Osteoblast (primary cell): Measurements from ENCODE around the gene GZMM. TPM values are rescaled to one million over a fixed set of nuclear protein-coding genes. Genes with fewer than 3 reads are reported as not detected.

Experiments used
- DNase-seq: peaks from one replicate; pipeline ENCODE4 v3.0.0; 2011; ENCODE audit warnings: low spot score, mixed read lengths; ENCODE audit not compliant: insufficient read length; ENCODE audit errors: missing footprints
- H2AFZ ChIP-seq: 2 replicates; pipeline ENCODE4 v1.6.0; 2011; ENCODE audit warnings: mild to moderate bottlenecking, low read length
- H3K27ac ChIP-seq: 2 replicates; pipeline ENCODE4 v1.5.1; 2011; ENCODE audit warnings: mild to moderate bottlenecking, low read depth, low read length, moderate library complexity
- H3K27me3 ChIP-seq: 2 replicates; pipeline ENCODE4 v1.6.0; 2012; ENCODE audit warnings: mild to moderate bottlenecking, control low read depth, inconsistent platforms, low read length, moderate library complexity; ENCODE audit not compliant: insufficient read depth
- H3K36me3 ChIP-seq: 2 replicates; pipeline ENCODE4 v1.5.1; 2011; ENCODE audit warnings: mild to moderate bottlenecking, low read length, control low read depth, moderate library complexity; ENCODE audit not compliant: insufficient read depth
- H3K4me1 ChIP-seq: 2 replicates; pipeline ENCODE4 v1.5.1; 2011; ENCODE audit warnings: mild to moderate bottlenecking, low read length, control low read depth, moderate library complexity; ENCODE audit not compliant: insufficient read depth
- H3K4me2 ChIP-seq: 2 replicates; pipeline ENCODE4 v1.6.0; 2011; ENCODE audit warnings: mild to moderate bottlenecking, low read length; ENCODE audit not compliant: insufficient read depth
- H3K4me3 ChIP-seq: fragments of 200-600 bp; sonication (generic); 3 replicates; pipeline ENCODE4 v1.5.1; 2012; ENCODE audit warnings: mild to moderate bottlenecking, low read length, inconsistent platforms; ENCODE audit not compliant: insufficient read depth
- H3K79me2 ChIP-seq: 2 replicates; pipeline ENCODE4 v1.6.0; 2012; ENCODE audit warnings: mild to moderate bottlenecking, low read length, control low read depth, inconsistent platforms; ENCODE audit not compliant: insufficient read depth
- H3K9me3 ChIP-seq: 2 replicates; pipeline ENCODE4 v1.5.1; 2011; ENCODE audit warnings: low read depth, low read length, control low read depth
- H4K20me1 ChIP-seq: 2 replicates; pipeline ENCODE4 v1.6.0; 2012; ENCODE audit warnings: mild to moderate bottlenecking, low read length, control low read depth; ENCODE audit not compliant: insufficient read depth
- CTCF ChIP-seq: IDR thresholded peaks from 2 replicates; pipeline ENCODE4 v1.5.1; 2011; ENCODE audit warnings: mild to moderate bottlenecking, low read depth, low read length, moderate library complexity; ENCODE audit errors: extremely low read depth
- total RNA-seq: library from RNA; depleted of rRNA; stranded (reverse); fragments of >200 nt; gene quantifications from 2 replicates; pipeline ENCODE4 v1.2.3, GENCODE V29; 2012

Gene GZMM
- total RNA-seq, 1 donor: under 0.01 TPM

GRCh38 chr19:536031-536880 is 7.6 kb upstream of the GZMM start:
- peaks cover 11% of the 10 kb centered on the region for H3K36me3 ChIP-seq
- peaks cover 10% of the 10 kb centered on the region for H3K4me1 ChIP-seq
- H4K20me1 ChIP-seq: peaks cover 50% of the 10 kb centered on the region
- H3K4me2 ChIP-seq: no peak overlapping the region
- no peaks in the 10 kb centered on the region for H3K9me3 ChIP-seq
- H3K27ac ChIP-seq: no peak overlapping the region
- H3K79me2 ChIP-seq: peaks cover 69% of the 10 kb centered on the region
- DNase-seq: no peak
- no peak overlapping the region for H2AFZ ChIP-seq
- no peak for TF ChIP-seq CTCF
- H3K27me3 ChIP-seq: no peaks in the 10 kb centered on the region
- no peak overlapping the region for H3K4me3 ChIP-seq

DNA sequence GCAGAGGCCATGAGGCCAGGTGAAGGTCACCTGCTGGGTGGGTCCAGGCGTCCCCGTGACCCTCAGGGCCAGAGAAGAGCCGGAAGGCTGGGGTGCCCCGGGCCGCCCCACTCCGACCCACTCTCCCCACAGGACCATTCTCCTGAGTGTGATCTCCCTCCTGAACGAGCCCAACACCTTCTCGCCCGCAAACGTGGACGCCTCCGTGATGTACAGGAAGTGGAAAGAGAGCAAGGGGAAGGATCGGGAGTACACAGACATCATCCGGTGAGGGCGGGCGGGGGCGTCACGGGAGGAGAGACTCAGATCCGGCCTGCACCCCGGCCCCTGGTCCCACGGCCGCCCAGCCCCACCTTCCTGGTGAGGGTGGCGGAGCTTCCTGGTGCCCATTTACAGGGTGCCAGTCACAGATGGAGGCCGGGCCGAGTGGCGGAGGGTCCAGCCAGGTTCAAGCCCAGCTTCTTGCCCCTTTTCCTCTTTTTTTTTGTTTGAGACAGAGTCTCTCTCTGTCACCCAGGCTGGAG is 6.9 kb upstream of the GZMM start:
- no peak overlapping the region for H3K4me3 ChIP-seq
- TF ChIP-seq CTCF: no peak
- peaks cover 10% of the 10 kb centered on the region for H3K4me1 ChIP-seq
- no peak overlapping the region for H2AFZ ChIP-seq
- H3K9me3 ChIP-seq: no peaks in the 10 kb centered on the region
- H4K20me1 ChIP-seq: peaks cover 50% of the 10 kb centered on the region
- peaks cover 11% of the 10 kb centered on the region for H3K36me3 ChIP-seq
- no peaks in the 10 kb centered on the region for H3K27me3 ChIP-seq
- H3K27ac ChIP-seq: no peak overlapping the region
- no peak for DNase-seq
- peaks cover 66% of the 10 kb centered on the region for H3K79me2 ChIP-seq
- no peak overlapping the region for H3K4me2 ChIP-seq

GRCh38 chr19:538641-539428 is 5.0 kb upstream of the GZMM start:
- H3K27ac ChIP-seq: no peak overlapping the region
- peaks cover 36% of the 10 kb centered on the region for H4K20me1 ChIP-seq
- no peak for DNase-seq
- H3K9me3 ChIP-seq: no peaks in the 10 kb centered on the region
- TF ChIP-seq CTCF: no peak
- peaks cover 11% of the 10 kb centered on the region for H3K36me3 ChIP-seq
- peaks cover 47% of the 10 kb centered on the region for H3K79me2 ChIP-seq
- no peak overlapping the region for H2AFZ ChIP-seq
- no peaks in the 10 kb centered on the region for H3K27me3 ChIP-seq
- no peak overlapping the region for H3K4me2 ChIP-seq
- no peak overlapping the region for H3K4me3 ChIP-seq
- H3K4me1 ChIP-seq: peaks cover 3% of the 10 kb centered on the region
